ENCODE data around the gene SRGN.

GRCh38 chr10:69107699-69108098 lies 19.8 kb downstream of the SRGN start:
- no peak for TF ChIP-seq POLR2AphosphoS5 (IDR thresholded peaks at IDR 0.05; ENCODE audit: low read depth)
- TF ChIP-seq, protein P1, sequence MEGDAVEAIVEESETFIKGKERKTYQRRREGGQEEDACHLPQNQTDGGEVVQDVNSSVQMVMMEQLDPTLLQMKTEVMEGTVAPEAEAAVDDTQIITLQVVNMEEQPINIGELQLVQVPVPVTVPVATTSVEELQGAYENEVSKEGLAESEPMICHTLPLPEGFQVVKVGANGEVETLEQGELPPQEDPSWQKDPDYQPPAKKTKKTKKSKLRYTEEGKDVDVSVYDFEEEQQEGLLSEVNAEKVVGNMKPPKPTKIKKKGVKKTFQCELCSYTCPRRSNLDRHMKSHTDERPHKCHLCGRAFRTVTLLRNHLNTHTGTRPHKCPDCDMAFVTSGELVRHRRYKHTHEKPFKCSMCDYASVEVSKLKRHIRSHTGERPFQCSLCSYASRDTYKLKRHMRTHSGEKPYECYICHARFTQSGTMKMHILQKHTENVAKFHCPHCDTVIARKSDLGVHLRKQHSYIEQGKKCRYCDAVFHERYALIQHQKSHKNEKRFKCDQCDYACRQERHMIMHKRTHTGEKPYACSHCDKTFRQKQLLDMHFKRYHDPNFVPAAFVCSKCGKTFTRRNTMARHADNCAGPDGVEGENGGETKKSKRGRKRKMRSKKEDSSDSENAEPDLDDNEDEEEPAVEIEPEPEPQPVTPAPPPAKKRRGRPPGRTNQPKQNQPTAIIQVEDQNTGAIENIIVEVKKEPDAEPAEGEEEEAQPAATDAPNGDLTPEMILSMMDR (IDR thresholded peaks at IDR 0.05; ENCODE audit: insufficient read depth, low read length): no peak

Data from HL-60 (cell line).